C4-2B (cell line): ENCODE results near the gene FZR1.

Experiments used
- CTCF ChIP-seq: fragments of 450-650 bp; conservative IDR thresholded peaks from 2 replicates; pipeline ENCODE4 v1.5.1; 2017; ENCODE audit warnings: mild to moderate bottlenecking
- ZFX ChIP-seq: fragments of 450-650 bp; IDR thresholded peaks from 2 replicates; pipeline ENCODE4 v1.6.1; 2017

- TF ChIP-seq CTCF (no peak), ZFX (no peak)
Observed at GRCh38 chr19:3531716-3532115, 25.6 kb downstream of the FZR1 start.
